Esophagus squamous epithelium (tissue), 5 donors: ENCODE measurements around the gene CSRNP3. TPM values are rescaled to one million over a fixed set of nuclear protein-coding genes. Genes with fewer than 3 reads are reported as not detected.

Experiments used
- DNase-seq: peaks from one replicate; lab custom pipeline; 2025; lab: John Stamatoyannopoulos, UW
- H3K27ac ChIP-seq, 4 donors: fragments of 200-600 bp; sonication (generic); one replicate each; pipeline ENCODE4 v1.5.1; 2016 to 2019; ENCODE audit warnings: mild to moderate bottlenecking in 1 of 4
- H3K27me3 ChIP-seq, 4 donors: fragments of 200-600 bp; sonication (generic); 1 replicate in 3 of 4; 2 replicates in 1 of 4; pipeline versions ENCODE4 v1.5.1 to v1.6.0; 2017 to 2021; ENCODE audit warnings: antibody characterized with exemption in 1 of 4
- H3K36me3 ChIP-seq, 3 donors: fragments of 200-600 bp; sonication (generic); one replicate each; pipeline ENCODE4 v1.5.1; 2016 to 2019
- H3K4me1 ChIP-seq, 3 donors: fragments of 200-600 bp; sonication (generic); one replicate each; pipeline ENCODE4 v1.5.1; 2017 to 2019
- H3K4me3 ChIP-seq, 4 donors: fragments of 200-600 bp; sonication (generic); 1 replicate in 3 of 4; 2 replicates in 1 of 4; pipeline ENCODE4 v1.5.1; 2016 to 2019; ENCODE audit warnings: mild to moderate bottlenecking in 2 of 4, moderate library complexity in 1 of 4
- H3K9me3 ChIP-seq, 3 donors: fragments of 200-600 bp; sonication (generic); one replicate each; pipeline ENCODE4 v1.5.1; 2016 to 2019
- POLR2A ChIP-seq, 4 donors: fragments of 450-650 bp; IDR thresholded peaks; one replicate each; pipeline ENCODE4 v1.6.1; 2017; ENCODE audit warnings: antibody characterized with exemption in 4 of 4, mild to moderate bottlenecking in 4 of 4, moderate library complexity in 3 of 4
- WGBS, 2 donors: methylation state at CpG; one replicate each; pipeline ENCODE4 v1.1.5; 2018; 5-methylcytosine and 5-hydroxymethylcytosine counted together
- intact Hi-C: fragments of 100-400 bp; cut with DNase I; formaldehyde crosslinking; loops from one replicate; pipeline ENCODE4 v1.15.0; 2022
- total RNA-seq, 4 donors: library from RNA; depleted of rRNA; stranded (reverse); fragments of >200 nt; gene quantifications; one replicate each; pipeline ENCODE4 v1.1.0, GENCODE V29; 2016
- TF ChIP-seq, protein P1 (sequence below), 6 experiments: fragments of 450-650 bp in 4 of 6; fragments of 200-600 bp in 2 of 6; sonication (generic) in 2 of 6; IDR thresholded peaks; one replicate each; pipeline ENCODE4 v1.5.1; 2016 to 2019; ENCODE audit warnings: antibody characterized with exemption in 6 of 6, mild to moderate bottlenecking in 4 of 6, moderate library complexity in 4 of 6
- donor health status: DM: yes; HTN: yes; CAD: no.

CSRNP3 gene
- total RNA-seq, 4 donors from 2014 or later = 0.57 to 1.5 (median 0.81) TPM

DNA sequence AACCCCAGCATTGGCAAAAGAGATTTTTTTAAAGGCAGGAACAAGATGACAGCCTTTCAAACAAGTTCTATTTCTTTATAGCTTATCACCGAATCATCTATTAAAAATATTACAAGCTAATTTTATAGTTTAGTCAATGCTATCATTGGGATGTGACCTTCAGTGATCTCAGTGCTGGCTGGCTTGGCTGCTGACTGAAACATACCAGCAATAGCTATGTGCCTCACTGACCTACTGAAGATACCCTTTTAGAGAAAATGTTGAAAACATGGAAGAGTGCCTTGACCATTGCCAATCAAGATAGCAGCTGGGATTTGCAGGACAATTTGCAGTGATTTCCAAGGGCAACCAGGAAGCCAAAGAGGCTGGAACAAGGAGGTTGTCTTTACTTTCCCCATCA, 44.0 kb downstream of the CSRNP3 start:
- Histone ChIP-seq H3K9me3 (no peaks in the 10 kb centered on the region), H3K4me1 (no peaks in the 10 kb centered on the region), H3K36me3 (no peaks in the 10 kb centered on the region), H3K27ac (no peak overlapping the region), H3K27me3 (no peaks in the 10 kb centered on the region), H3K4me3 (no peak overlapping the region)
- intact Hi-C loops = no loop called here
- 81 to 92% methylated on average over 1 of the region's 1 CpG for WGBS, 2 donors
- no peak for TF ChIP-seq POLR2A (IDR thresholded peaks at IDR 0.05)
- TF ChIP-seq, protein P1, sequence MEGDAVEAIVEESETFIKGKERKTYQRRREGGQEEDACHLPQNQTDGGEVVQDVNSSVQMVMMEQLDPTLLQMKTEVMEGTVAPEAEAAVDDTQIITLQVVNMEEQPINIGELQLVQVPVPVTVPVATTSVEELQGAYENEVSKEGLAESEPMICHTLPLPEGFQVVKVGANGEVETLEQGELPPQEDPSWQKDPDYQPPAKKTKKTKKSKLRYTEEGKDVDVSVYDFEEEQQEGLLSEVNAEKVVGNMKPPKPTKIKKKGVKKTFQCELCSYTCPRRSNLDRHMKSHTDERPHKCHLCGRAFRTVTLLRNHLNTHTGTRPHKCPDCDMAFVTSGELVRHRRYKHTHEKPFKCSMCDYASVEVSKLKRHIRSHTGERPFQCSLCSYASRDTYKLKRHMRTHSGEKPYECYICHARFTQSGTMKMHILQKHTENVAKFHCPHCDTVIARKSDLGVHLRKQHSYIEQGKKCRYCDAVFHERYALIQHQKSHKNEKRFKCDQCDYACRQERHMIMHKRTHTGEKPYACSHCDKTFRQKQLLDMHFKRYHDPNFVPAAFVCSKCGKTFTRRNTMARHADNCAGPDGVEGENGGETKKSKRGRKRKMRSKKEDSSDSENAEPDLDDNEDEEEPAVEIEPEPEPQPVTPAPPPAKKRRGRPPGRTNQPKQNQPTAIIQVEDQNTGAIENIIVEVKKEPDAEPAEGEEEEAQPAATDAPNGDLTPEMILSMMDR (IDR thresholded peaks at IDR 0.05) = no peak
- DNase-seq = no peak

DNA sequence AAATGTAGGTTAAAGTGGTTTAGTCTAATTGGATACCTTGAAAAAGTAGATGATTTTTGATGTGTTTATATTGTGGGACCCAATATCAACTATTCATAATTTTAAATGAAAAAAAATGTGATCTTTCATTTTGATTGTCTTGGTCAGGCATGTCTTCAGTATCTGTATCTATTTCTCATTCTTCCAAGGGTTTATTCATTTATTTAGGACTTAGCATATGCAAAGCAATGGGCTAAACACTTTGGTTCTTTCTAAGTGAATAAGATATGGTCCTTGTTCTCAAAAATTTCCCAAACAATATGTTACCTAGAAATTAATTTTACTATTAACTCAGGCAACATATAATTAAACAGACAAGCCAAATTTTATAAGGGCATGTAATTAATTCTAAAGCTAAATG, 49.1 kb downstream of the CSRNP3 start:
- H3K36me3 ChIP-seq = no peaks in the 10 kb centered on the region
- no peak for DNase-seq

DNA sequence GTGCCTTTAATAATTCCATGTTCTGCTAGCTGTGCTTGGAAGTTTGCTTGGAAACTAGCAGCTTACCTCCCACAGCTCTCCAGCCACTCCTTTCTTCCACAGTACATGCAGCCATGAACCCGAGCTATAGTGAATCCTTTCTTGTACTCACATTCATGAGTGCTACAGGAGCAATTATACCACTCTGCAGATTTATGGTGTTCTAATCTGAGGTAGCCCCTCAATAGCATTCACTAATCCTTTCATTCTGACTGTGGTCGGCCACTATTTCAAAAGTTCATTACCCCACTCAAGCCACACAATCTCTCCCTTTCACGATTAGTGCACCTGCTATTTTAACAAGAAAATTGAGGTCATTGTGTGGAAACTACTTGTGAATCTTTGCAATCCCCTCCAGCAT, 53.2 kb downstream of the CSRNP3 start:
- WGBS, 2 donors = 70 to 75% methylated on average over 3 of the region's 3 CpGs
- DNase-seq = no peak
- no peaks in the 10 kb centered on the region for H3K27me3 ChIP-seq
- H3K36me3 ChIP-seq = no peaks in the 10 kb centered on the region
- H3K9me3 ChIP-seq = no peaks in the 10 kb centered on the region
- intact Hi-C loops = no loop called here
- H3K4me1 ChIP-seq = no peaks in the 10 kb centered on the region
- TF ChIP-seq, protein P1 (IDR thresholded peaks at IDR 0.05) = no peak
- no peak for TF ChIP-seq POLR2A (IDR thresholded peaks at IDR 0.05)
- no peak overlapping the region for H3K27ac ChIP-seq
- H3K4me3 ChIP-seq = no peak overlapping the region

More for the DNA sequence above, 49.1 kb downstream of the CSRNP3 start:
- TF ChIP-seq POLR2A (IDR thresholded peaks at IDR 0.05) = no peak
- TF ChIP-seq, protein P1 (IDR thresholded peaks at IDR 0.05) = no peak
- intact Hi-C loops = no loop called here
- Histone ChIP-seq H3K9me3 (no peaks in the 10 kb centered on the region), H3K4me3 (no peak overlapping the region), H3K27ac (no peak overlapping the region), H3K27me3 (no peaks in the 10 kb centered on the region), H3K4me1 (no peaks in the 10 kb centered on the region)

DNA sequence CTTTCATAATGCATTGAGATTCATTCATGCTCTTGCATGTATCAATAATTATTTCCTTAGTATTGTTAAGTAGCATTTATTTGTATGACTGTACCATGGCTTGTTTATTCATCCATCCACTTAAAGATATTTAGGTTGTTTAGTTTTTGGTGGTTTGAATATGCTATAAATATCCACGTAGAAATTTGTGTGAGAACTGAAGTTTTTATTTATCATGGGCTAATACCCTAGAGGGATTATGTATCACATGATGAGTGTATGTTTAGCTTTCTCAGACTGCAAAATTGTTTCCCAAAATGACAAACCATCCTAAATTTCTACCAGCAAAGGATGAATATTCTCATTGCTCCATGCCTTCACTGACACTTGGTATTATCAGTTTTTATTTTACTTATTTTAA, 55.2 kb downstream of the CSRNP3 start:
- TF ChIP-seq POLR2A (IDR thresholded peaks at IDR 0.05) = no peak
- TF ChIP-seq, protein P1 (IDR thresholded peaks at IDR 0.05) = no peak
- Histone ChIP-seq H3K4me1 (no peaks in the 10 kb centered on the region), H3K4me3 (no peak overlapping the region), H3K9me3 (no peaks in the 10 kb centered on the region), H3K27me3 (no peaks in the 10 kb centered on the region), H3K36me3 (no peaks in the 10 kb centered on the region), H3K27ac (no peak overlapping the region)
- 16 to 46% methylated on average over 1 of the region's 1 CpG for WGBS, 2 donors
- DNase-seq = no peak
- intact Hi-C loops = no loop called here

DNA sequence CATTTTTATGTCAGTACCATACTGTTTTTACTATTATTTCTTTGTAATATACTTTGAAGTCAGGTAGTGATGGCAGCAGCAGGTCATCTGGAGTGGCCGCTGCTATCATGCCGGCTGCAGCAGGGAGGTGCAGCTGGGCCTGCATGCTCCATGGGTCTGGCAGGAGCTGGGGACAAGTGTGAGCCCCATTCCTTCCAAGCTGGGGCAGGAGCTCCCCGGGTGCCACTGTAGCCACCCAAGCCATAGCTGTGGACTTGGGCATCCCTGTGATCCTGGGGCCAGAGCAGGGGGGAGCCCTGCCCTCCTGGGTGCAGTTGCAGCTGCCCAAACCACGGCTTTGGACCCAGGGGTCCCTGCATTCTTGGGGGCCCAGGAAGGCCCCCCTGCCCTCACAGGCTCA, 59.2 kb downstream of the CSRNP3 start:
- H3K27ac ChIP-seq = no peak overlapping the region
- intact Hi-C loops = no loop called here
- no peak overlapping the region for H3K4me3 ChIP-seq
- H3K9me3 ChIP-seq = no peaks in the 10 kb centered on the region
- WGBS, 2 donors = 100% methylated on average over 2 of the region's 4 CpGs; no CpG with 5 or more reads in 1 of the 2 donors
- H3K27me3 ChIP-seq = no peaks in the 10 kb centered on the region
- DNase-seq = no peak
- no peaks in the 10 kb centered on the region for H3K36me3 ChIP-seq
- H3K4me1 ChIP-seq = no peaks in the 10 kb centered on the region
- TF ChIP-seq, protein P1 (IDR thresholded peaks at IDR 0.05) = no peak
- TF ChIP-seq POLR2A (IDR thresholded peaks at IDR 0.05) = no peak
